Subcutaneous abdominal adipose tissue (tissue), 5 donors: ENCODE data around the gene ZNF248.

Source experiments
- H3K27ac ChIP-seq: one replicate; pipeline ENCODE4 v1.7.0; 2013; ENCODE audit warnings: low read depth, mild to moderate bottlenecking, inconsistent platforms, low read length, moderate library complexity
- H3K27me3 ChIP-seq, 5 donors: one replicate each; pipeline ENCODE4 v1.7.0; 2013; ENCODE audit warnings: low read length in 5 of 5, inconsistent platforms in 1 of 5; ENCODE audit not compliant: control insufficient read depth in 5 of 5, insufficient read depth in 4 of 5
- H3K36me3 ChIP-seq, 5 donors: one replicate each; pipeline ENCODE4 v1.7.0; 2013; ENCODE audit warnings: low read length in 5 of 5; ENCODE audit not compliant: control insufficient read depth in 5 of 5, insufficient read depth in 5 of 5
- H3K4me1 ChIP-seq, 5 donors: one replicate each; pipeline ENCODE4 v1.7.0; 2013; ENCODE audit warnings: low read length in 5 of 5, mild to moderate bottlenecking in 3 of 5, moderate library complexity in 1 of 5; ENCODE audit not compliant: control insufficient read depth in 5 of 5, insufficient read depth in 5 of 5
- H3K4me3 ChIP-seq, 5 donors: one replicate each; pipeline ENCODE4 v1.7.0; 2013; ENCODE audit warnings: low read length in 5 of 5, low read depth in 1 of 5
- H3K9ac ChIP-seq, 5 donors: one replicate each; pipeline ENCODE4 v1.7.0; 2013; ENCODE audit warnings: low read length in 5 of 5, mild to moderate bottlenecking in 4 of 5, moderate library complexity in 3 of 5
- H3K9me3 ChIP-seq, 5 donors: one replicate each; pipeline ENCODE4 v1.7.0; 2013; ENCODE audit warnings: low read length in 5 of 5; ENCODE audit not compliant: control insufficient read depth in 5 of 5
- donor health status: healthy.
- donor health status: healthy.
- donor health status: healthy.
- donor health status: healthy.
- donor health status: healthy.

The ZNF248 gene

GRCh38 chr10:37831495-37832333 is 25.7 kb downstream of the ZNF248 start:
- Histone ChIP-seq H3K27me3 (no peaks in the 10 kb centered on the region), H3K9me3 (peaks cover 41 to 61% (median 55%) of the 10 kb centered on the region in 5 donors), H3K9ac (no peak overlapping the region), H3K27ac (no peak overlapping the region), H3K36me3 (peaks cover 71 to 96% (median 86%) of the 10 kb centered on the region in 5 donors), H3K4me3 (peak overlapping the region; percentile 7 to 65 (median 47)), H3K4me1 (no peaks in the 10 kb centered on the region)

DNA sequence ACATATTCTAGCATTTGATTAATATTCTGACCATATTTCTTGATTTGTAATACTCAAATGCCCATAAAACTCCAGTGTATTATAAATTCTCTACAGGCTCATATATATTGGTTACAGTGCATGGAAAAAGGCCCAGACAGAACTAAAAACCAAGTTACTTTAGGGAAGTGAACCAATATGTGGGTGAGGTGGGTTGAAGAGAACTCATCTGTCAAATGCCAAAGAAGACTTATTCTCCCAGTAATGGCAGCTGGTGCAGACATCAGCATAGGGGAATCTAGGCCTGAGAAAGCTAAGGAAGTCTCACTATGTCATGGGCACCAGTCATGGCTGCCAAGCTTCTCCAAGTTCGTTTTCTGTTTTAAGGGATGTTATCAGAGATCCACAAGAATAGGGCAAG is 30.6 kb downstream of the ZNF248 start:
- Histone ChIP-seq H3K27ac (no peak overlapping the region), H3K9ac (no peak overlapping the region), H3K36me3 (peaks cover 40 to 59% (median 47%) of the 10 kb centered on the region in 5 donors), H3K9me3 (peaks cover 27 to 52% (median 49%) of the 10 kb centered on the region in 5 donors), H3K4me3 (no peak overlapping the region), H3K4me1 (no peaks in the 10 kb centered on the region), H3K27me3 (no peaks in the 10 kb centered on the region)

DNA sequence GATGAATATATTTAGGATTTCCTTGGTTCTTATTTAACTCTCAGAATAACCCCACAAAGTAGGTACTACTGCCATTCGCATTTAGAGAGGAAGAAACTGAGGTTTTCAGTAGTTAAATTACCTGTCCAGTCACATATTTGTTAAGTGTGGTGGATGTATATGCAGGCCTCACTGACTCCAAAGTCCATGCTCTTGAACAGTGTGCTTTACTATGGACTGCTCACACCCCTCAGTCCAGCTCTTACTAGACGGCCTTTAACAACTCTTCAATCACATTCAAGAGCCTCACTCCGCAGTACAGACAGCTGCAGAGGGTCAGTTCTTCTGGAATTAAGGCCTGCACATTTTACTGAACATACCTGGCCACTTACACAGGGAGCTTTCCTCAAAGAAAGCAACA is 36.2 kb downstream of the ZNF248 start:
- Histone ChIP-seq H3K9ac (no peak overlapping the region), H3K27me3 (no peaks in the 10 kb centered on the region), H3K4me1 (no peaks in the 10 kb centered on the region), H3K9me3 (peaks cover 3 to 55% (median 28%) of the 10 kb centered on the region in 5 donors), H3K4me3 (peak overlapping the region in 1 of 5 donors; percentile 26), H3K27ac (no peak overlapping the region), H3K36me3 (peaks cover 0 to 5% (median 0%) of the 10 kb centered on the region in 5 donors)

GRCh38 chr10:37819797-37820196 is 37.6 kb downstream of the ZNF248 start:
- Histone ChIP-seq H3K27me3 (no peaks in the 10 kb centered on the region), H3K27ac (no peak overlapping the region), H3K9me3 (peaks cover 3 to 64% (median 40%) of the 10 kb centered on the region in 5 donors), H3K9ac (no peak overlapping the region), H3K4me1 (no peaks in the 10 kb centered on the region), H3K36me3 (no peaks in the 10 kb centered on the region), H3K4me3 (peak overlapping the region in 1 of 5 donors; percentile 5)

DNA sequence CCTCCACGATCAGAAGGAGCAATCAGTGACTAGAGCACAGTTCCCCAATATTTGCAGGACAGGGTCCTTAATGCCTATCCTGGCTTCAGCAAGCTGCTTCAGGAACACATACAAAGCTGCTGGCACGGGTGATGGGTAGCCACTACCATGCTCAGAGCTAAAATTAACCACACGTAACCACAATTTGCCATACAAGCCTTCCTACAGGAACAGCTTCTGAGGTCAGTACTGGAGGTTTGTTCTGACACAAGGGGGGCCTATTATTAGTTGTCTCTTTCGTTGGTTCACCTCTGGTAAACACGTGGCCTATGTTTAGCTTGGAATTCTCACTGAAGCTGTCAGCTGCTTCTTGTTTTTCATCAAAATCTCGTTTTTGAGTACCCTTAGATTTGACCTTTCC is 41.1 kb downstream of the ZNF248 start:
- H3K36me3 ChIP-seq: peaks cover 0 to 6% (median 0%) of the 10 kb centered on the region in 5 donors
- H3K9me3 ChIP-seq: peaks cover 26 to 76% (median 62%) of the 10 kb centered on the region in 5 donors
- no peaks in the 10 kb centered on the region for H3K27me3 ChIP-seq
- H3K4me3 ChIP-seq: peak overlapping the region in 3 of 5 donors; percentile 22 to 40 (median 35)
- H3K27ac ChIP-seq: no peak overlapping the region
- no peak overlapping the region for H3K9ac ChIP-seq
- H3K4me1 ChIP-seq: no peaks in the 10 kb centered on the region

DNA sequence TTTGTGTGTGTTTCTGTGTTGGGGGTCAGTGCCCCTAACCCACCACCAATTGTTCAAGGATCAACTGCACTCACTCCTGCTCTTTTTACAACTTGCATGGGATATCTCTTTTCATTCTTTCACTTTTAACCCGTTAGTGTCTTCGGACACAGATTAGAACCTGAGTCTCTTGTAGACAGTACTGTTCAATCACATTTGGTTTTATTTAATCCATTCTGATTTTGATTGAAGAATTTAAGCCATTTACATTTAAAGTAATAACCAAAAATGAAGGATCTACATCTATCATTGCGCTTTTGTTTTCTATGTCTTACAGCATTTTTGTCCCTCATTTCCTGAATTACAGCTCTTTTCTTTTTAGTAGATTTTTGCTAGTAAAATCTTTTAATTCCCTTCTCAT is 43.6 kb downstream of the ZNF248 start:
- Histone ChIP-seq H3K9me3 (peaks cover 31 to 69% (median 55%) of the 10 kb centered on the region in 5 donors), H3K4me1 (no peaks in the 10 kb centered on the region), H3K27ac (no peak overlapping the region), H3K36me3 (peaks cover 0 to 11% (median 0%) of the 10 kb centered on the region in 5 donors), H3K27me3 (no peaks in the 10 kb centered on the region), H3K9ac (no peak overlapping the region), H3K4me3 (peak overlapping the region in 1 of 5 donors; percentile 25)

GRCh38 chr10:37812290-37812689 is 45.1 kb downstream of the ZNF248 start:
- H3K9ac ChIP-seq: no peak overlapping the region
- peak overlapping the region in 1 of 5 donors; percentile 37 for H3K4me3 ChIP-seq
- H3K4me1 ChIP-seq: no peaks in the 10 kb centered on the region
- no peaks in the 10 kb centered on the region for H3K27me3 ChIP-seq
- H3K27ac ChIP-seq: no peak overlapping the region
- H3K36me3 ChIP-seq: peaks cover 0 to 11% (median 0%) of the 10 kb centered on the region in 5 donors
- H3K9me3 ChIP-seq: peaks cover 31 to 62% (median 50%) of the 10 kb centered on the region in 5 donors

DNA sequence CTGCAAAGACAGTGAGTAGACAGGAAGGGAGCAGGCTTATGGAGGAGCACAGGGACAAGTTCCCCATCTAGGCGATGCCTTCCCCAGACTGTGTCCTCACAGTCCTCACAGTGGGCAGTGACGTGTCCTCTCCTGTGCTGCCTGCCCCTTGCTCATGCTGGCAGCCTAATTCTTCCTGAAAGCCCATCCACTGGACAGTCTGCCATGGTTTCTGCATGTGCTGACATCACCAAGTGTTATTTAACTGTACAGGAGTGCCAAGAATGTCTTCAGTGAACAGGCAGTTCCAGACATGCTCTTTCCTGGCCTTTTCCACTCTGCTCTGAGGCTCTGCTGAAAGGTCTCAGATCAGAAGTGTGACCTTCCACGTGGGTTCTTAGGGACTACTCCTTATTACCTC is 54.1 kb downstream of the ZNF248 start:
- no peaks in the 10 kb centered on the region for H3K27me3 ChIP-seq
- H3K4me1 ChIP-seq: no peaks in the 10 kb centered on the region
- H3K36me3 ChIP-seq: peaks cover 5 to 17% (median 10%) of the 10 kb centered on the region in 5 donors
- no peak overlapping the region for H3K4me3 ChIP-seq
- peaks cover 0 to 16% (median 0%) of the 10 kb centered on the region in 5 donors for H3K9me3 ChIP-seq
- H3K27ac ChIP-seq: no peak overlapping the region
- H3K9ac ChIP-seq: no peak overlapping the region

GRCh38 chr10:37801557-37801956 is 55.9 kb downstream of the ZNF248 start:
- Histone ChIP-seq H3K9ac (no peak overlapping the region), H3K36me3 (peaks cover 5 to 17% (median 11%) of the 10 kb centered on the region in 5 donors), H3K4me3 (no peak overlapping the region), H3K9me3 (peaks cover 0 to 13% (median 0%) of the 10 kb centered on the region in 5 donors), H3K27ac (no peak overlapping the region), H3K4me1 (no peaks in the 10 kb centered on the region), H3K27me3 (no peaks in the 10 kb centered on the region)

- peak overlapping the region in 1 of 5 donors; percentile 10 for H3K4me3 ChIP-seq
- peaks cover 12 to 36% (median 27%) of the 10 kb centered on the region in 5 donors for H3K9me3 ChIP-seq
- no peak overlapping the region for H3K27ac ChIP-seq
- H3K36me3 ChIP-seq: peaks cover 0 to 10% (median 0%) of the 10 kb centered on the region in 5 donors
- no peak overlapping the region for H3K9ac ChIP-seq
- no peaks in the 10 kb centered on the region for H3K4me1 ChIP-seq
- H3K27me3 ChIP-seq: no peaks in the 10 kb centered on the region
Observed at GRCh38 chr10:37794305-37794976, 63.0 kb downstream of the ZNF248 start.
